Neural crest cell (in vitro differentiated cells): ENCODE results near the gene SLC38A3. TPM values are rescaled to one million over a fixed set of nuclear protein-coding genes. Genes with fewer than 3 reads are reported as not detected.
"Not testable (repeated sequence)": the region's sequence is repeated elsewhere in the genome, so short reads cannot be mapped to it uniquely, and the experiment has no call there.

Experiments used
- DNase-seq: peaks from one replicate; pipeline ENCODE4 v3.0.0; 2021; ENCODE audit warnings: low read depth, mixed read lengths, low spot score
- H3K27ac Mint-ChIP-seq: one replicate; pipeline ENCODE4 v1.8.0; 2021; ENCODE audit warnings: mild to moderate bottlenecking, mixed read lengths; ENCODE audit not compliant: unreplicated experiment
- H3K27me3 Mint-ChIP-seq: 2 replicates; pipeline ENCODE4 v1.8.0; 2021; ENCODE audit warnings: low read depth, mild to moderate bottlenecking, mixed read lengths
- H3K36me3 Mint-ChIP-seq: 2 replicates; pipeline ENCODE4 v1.8.0; 2021; ENCODE audit warnings: low read depth, mild to moderate bottlenecking, mixed read lengths
- H3K4me1 Mint-ChIP-seq: 2 replicates; pipeline ENCODE4 v1.8.0; 2021; ENCODE audit warnings: mixed read lengths
- H3K4me3 Mint-ChIP-seq: one replicate; pipeline ENCODE4 v1.8.0; 2021; ENCODE audit warnings: mild to moderate bottlenecking, mixed read lengths
- H3K9me3 Mint-ChIP-seq: 2 replicates; pipeline ENCODE4 v1.8.0; 2021; ENCODE audit warnings: mixed read lengths
- CTCF ChIP-seq: fragments of 200-600 bp; sonication (generic); conservative IDR thresholded peaks from 2 replicates; pipeline ENCODE4 v1.5.0; 2021; ENCODE audit warnings: antibody characterized with exemption, mild to moderate bottlenecking
- total RNA-seq: library from RNA; stranded (reverse); gene quantifications from 2 replicates; pipeline ENCODE4 v1.2.1, GENCODE V29; 2021

SLC38A3 gene
- total RNA-seq, 1 donor from 2014 or later: 2.7 TPM

- Mint-ChIP-seq H3K4me3 (peak overlapping the region; percentile 68), H3K9me3 (no peaks in the 10 kb centered on the region), H3K36me3 (no peaks in the 10 kb centered on the region), H3K4me1 (peaks cover 82% of the 10 kb centered on the region), H3K27me3 (no peaks in the 10 kb centered on the region), H3K27ac (peak overlapping the region; percentile 71)
- no peak for TF ChIP-seq CTCF
- no peak for DNase-seq
These were observed 37.3 kb downstream of the SLC38A3 start for GRCh38 chr3:50242381-50242770.

- H3K27ac Mint-ChIP-seq: peak overlapping the region; percentile 71
- peaks cover 78% of the 10 kb centered on the region for H3K4me1 Mint-ChIP-seq
- H3K36me3 Mint-ChIP-seq: no peaks in the 10 kb centered on the region
- H3K27me3 Mint-ChIP-seq: no peaks in the 10 kb centered on the region
- DNase-seq: no peak
- TF ChIP-seq CTCF: no peak
- H3K9me3 Mint-ChIP-seq: no peaks in the 10 kb centered on the region
- H3K4me3 Mint-ChIP-seq: peak overlapping the region; percentile 68
These were observed 37.9 kb downstream of the SLC38A3 start for GRCh38 chr3:50242851-50243542.

GRCh38 chr3:50243543-50243895 lies 38.4 kb downstream of the SLC38A3 start:
- TF ChIP-seq CTCF: no peak
- no peak for DNase-seq
- H3K27me3 Mint-ChIP-seq: no peaks in the 10 kb centered on the region
- H3K9me3 Mint-ChIP-seq: no peaks in the 10 kb centered on the region
- H3K27ac Mint-ChIP-seq: peak overlapping the region; percentile 27
- peaks cover 75% of the 10 kb centered on the region for H3K4me1 Mint-ChIP-seq
- no peaks in the 10 kb centered on the region for H3K36me3 Mint-ChIP-seq
- H3K4me3 Mint-ChIP-seq: peak overlapping the region; percentile 62

GRCh38 chr3:50244813-50245212 lies 39.7 kb downstream of the SLC38A3 start:
- DNase-seq, H3K27me3 Mint-ChIP-seq, H3K36me3 Mint-ChIP-seq, H3K9me3 Mint-ChIP-seq: not testable (repeated sequence)
- Mint-ChIP-seq H3K4me1 (peaks cover 63% of the 10 kb centered on the region), H3K4me3 (peak overlapping the region; percentile 80), H3K27ac (peak overlapping the region; percentile 81)

GRCh38 chr3:50245251-50245745 lies 40.2 kb downstream of the SLC38A3 start:
- no peak for TF ChIP-seq CTCF
- no peaks in the 10 kb centered on the region for H3K9me3 Mint-ChIP-seq
- peak overlapping the region; percentile 77 for H3K4me3 Mint-ChIP-seq
- DNase-seq: no peak
- H3K27ac Mint-ChIP-seq: peak overlapping the region; percentile 81
- peaks cover 58% of the 10 kb centered on the region for H3K4me1 Mint-ChIP-seq
- no peaks in the 10 kb centered on the region for H3K36me3 Mint-ChIP-seq
- no peaks in the 10 kb centered on the region for H3K27me3 Mint-ChIP-seq

- no peaks in the 10 kb centered on the region for H3K9me3 Mint-ChIP-seq
- H3K4me3 Mint-ChIP-seq: peak overlapping the region; percentile 77
- DNase-seq: peak; percentile 98
- peak; percentile 100 for TF ChIP-seq CTCF
- H3K27ac Mint-ChIP-seq: peak overlapping the region; percentile 57
- no peaks in the 10 kb centered on the region for H3K36me3 Mint-ChIP-seq
- H3K27me3 Mint-ChIP-seq: no peaks in the 10 kb centered on the region
- H3K4me1 Mint-ChIP-seq: peaks cover 55% of the 10 kb centered on the region
These were observed 40.9 kb downstream of the SLC38A3 start for GRCh38 chr3:50245831-50246516.
